Stimulated activated CD8-positive, alpha-beta memory T cell treated with anti-CD3 and anti-CD28 coated beads, Interleukin-12 subunit alpha, Interleukin-12 subunit beta, amount 100 ng/mL, for 4 hours (primary cell): ENCODE measurements around the gene LVRN.

ENCODE experiments used
- DNase-seq: peaks from one replicate; pipeline ENCODE4 v3.0.0-alpha.2; 2020; ENCODE audit warnings: low read depth

The LVRN gene

GRCh38 chr5:116023619-116024018, 61.3 kb downstream of the LVRN start:
- no peak for DNase-seq

GRCh38 chr5:116025866-116026265, 63.6 kb downstream of the LVRN start:
- no peak for DNase-seq

GRCh38 chr5:116032094-116032517, 69.8 kb downstream of the LVRN start, which contains the start of gene ARL14EPL:
ARL14EPL (plus strand) TSS chr5:116032472; CDS start chr5:116051466, 18,994 bp downstream.
- peak; percentile 1 for DNase-seq

GRCh38 chr5:116032991-116033390, 70.7 kb downstream of the LVRN start:
- DNase-seq: no peak

- no peak for DNase-seq
Observed at GRCh38 chr5:116035123-116035522, 72.8 kb downstream of the LVRN start.

- DNase-seq: no peak
Observed at GRCh38 chr5:116037236-116037822, 75.1 kb downstream of the LVRN start.

GRCh38 chr5:116038817-116039216, 76.5 kb downstream of the LVRN start:
- DNase-seq: peak; percentile 10

GRCh38 chr5:116042375-116042774, 80.1 kb downstream of the LVRN start:
- DNase-seq: no peak

GRCh38 chr5:116044073-116044472, 81.8 kb downstream of the LVRN start:
- no peak for DNase-seq

GRCh38 chr5:116045821-116046220, 83.5 kb downstream of the LVRN start:
- DNase-seq: no peak

GRCh38 chr5:116046261-116046660, 84.0 kb downstream of the LVRN start:
- DNase-seq: no peak

- DNase-seq: no peak
Observed at GRCh38 chr5:116046823-116047222, 84.5 kb downstream of the LVRN start.

GRCh38 chr5:116058346-116058936, 96.2 kb downstream of the LVRN start:
- DNase-seq: no peak

- DNase-seq: no peak
Observed at GRCh38 chr5:116062352-116062751, 100.1 kb downstream of the LVRN start.

- DNase-seq: no peak
Observed at GRCh38 chr5:116063950-116064349, 101.7 kb downstream of the LVRN start.

GRCh38 chr5:116068028-116068632, 105.9 kb downstream of the LVRN start:
- no peak for DNase-seq

GRCh38 chr5:116071211-116071610, 108.9 kb downstream of the LVRN start:
- DNase-seq: no peak

GRCh38 chr5:116075191-116075831, 113.0 kb downstream of the LVRN start:
- no peak for DNase-seq

GRCh38 chr5:116076496-116076895, 114.2 kb downstream of the LVRN start:
- DNase-seq: no peak
